ENCODE results near the gene HIRA.
A peak's percentile ranks its signal among the peaks of the same experiment; 100 is the strongest.

Gene HIRA

DNA sequence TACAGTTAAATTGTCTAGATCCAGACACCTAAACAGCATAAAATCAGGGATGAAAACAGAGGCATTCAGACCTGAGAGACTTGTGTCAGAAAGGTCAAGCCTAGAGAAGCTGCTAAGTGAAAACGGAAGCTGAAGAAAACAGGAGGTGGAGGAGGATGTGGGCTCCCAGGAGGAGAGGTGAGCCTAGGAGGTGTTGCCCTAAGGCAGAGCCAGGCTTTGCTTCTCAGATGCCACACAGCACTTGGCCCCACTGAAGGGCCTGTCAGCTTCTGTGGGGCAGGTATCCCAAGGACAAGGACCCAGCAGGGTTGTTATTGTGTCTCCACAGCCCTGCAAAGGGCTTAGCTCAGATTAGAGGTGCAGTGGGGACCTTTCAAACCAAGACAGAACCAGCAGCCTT is 33.0 kb upstream of the HIRA start:
- no peak overlapping the region for H3K4me3 ChIP-seq (ENCODE audit: low read depth, low read length)
- no peak for DNase-seq (ENCODE audit: low read depth)
- TF ChIP-seq, protein P1, sequence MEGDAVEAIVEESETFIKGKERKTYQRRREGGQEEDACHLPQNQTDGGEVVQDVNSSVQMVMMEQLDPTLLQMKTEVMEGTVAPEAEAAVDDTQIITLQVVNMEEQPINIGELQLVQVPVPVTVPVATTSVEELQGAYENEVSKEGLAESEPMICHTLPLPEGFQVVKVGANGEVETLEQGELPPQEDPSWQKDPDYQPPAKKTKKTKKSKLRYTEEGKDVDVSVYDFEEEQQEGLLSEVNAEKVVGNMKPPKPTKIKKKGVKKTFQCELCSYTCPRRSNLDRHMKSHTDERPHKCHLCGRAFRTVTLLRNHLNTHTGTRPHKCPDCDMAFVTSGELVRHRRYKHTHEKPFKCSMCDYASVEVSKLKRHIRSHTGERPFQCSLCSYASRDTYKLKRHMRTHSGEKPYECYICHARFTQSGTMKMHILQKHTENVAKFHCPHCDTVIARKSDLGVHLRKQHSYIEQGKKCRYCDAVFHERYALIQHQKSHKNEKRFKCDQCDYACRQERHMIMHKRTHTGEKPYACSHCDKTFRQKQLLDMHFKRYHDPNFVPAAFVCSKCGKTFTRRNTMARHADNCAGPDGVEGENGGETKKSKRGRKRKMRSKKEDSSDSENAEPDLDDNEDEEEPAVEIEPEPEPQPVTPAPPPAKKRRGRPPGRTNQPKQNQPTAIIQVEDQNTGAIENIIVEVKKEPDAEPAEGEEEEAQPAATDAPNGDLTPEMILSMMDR (conservative IDR thresholded peaks at IDR 0.05; ENCODE audit: low read depth, low read length): no peak

DNA sequence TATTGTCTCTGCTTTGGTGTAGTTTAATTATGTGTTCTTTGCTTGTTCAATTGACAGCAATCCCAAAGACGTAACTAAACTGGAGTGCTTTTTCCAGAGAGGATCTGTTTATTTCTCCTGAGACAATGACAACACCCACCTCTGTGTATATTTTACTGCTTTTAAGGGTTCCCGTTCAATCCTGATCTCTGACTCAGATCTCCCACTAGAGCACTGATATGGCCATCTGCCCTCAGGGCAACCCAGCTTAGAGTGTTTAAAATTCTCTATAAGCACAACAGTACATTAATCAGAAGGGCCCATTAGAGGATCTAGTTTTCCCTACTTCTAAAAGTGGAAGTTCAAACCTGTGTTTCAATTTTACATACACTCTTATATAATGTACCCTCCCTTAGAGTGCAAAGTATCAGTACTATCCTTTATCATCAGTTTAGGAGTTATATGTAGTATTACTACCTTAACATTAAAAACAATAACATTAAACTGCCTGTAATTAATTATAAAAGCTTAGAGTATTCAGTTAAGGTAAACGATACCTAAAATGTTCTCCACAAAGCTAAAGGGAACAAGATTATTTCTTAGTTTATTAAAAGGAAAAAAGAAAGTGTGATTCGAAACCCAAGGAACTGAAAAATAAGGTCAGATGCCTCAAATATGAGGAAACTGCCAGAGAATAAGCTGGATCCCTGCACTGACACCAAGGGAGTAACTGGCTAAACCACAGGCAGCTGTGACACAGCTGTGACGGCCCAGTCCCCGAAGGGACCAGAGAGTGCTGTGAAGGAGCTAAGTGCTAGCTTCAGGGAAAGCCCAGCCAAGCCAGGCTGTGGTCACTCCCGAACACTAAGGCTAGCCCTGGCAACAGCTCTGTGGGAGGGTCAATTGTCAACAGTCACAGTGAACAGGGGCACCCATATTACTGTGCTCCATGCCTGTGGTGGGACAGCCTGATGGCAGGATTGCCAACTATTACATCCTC is 32.2 kb upstream of the HIRA start:
- H3K4me3 ChIP-seq (ENCODE audit: low read depth, low read length): no peak overlapping the region
- TF ChIP-seq, protein P1 (conservative IDR thresholded peaks at IDR 0.05; ENCODE audit: low read depth, low read length): no peak
- DNase-seq (ENCODE audit: low read depth): peak; percentile 58

DNA sequence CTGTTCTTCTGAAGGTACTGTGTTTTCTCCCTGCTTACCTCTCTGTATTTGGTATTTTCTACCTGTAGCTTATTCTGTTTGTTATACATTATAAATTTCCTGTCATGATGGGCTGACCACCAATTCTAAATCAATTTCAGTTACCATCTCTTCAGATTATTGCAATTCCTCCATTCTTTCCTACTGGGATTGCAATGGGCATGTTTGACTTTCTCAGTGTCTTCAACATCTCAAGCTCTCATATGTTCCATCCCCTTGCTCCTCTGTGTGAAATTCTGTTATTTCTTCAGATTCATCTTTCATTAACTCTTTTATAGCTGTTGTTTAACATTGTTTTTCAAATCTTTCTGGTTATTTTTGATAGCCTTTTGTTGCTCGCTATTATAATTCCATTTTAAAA is 31.5 kb upstream of the HIRA start:
- TF ChIP-seq, protein P1 (conservative IDR thresholded peaks at IDR 0.05; ENCODE audit: low read depth, low read length): no peak
- no peak overlapping the region for H3K4me3 ChIP-seq (ENCODE audit: low read depth, low read length)
- no peak for DNase-seq (ENCODE audit: low read depth)

DNA sequence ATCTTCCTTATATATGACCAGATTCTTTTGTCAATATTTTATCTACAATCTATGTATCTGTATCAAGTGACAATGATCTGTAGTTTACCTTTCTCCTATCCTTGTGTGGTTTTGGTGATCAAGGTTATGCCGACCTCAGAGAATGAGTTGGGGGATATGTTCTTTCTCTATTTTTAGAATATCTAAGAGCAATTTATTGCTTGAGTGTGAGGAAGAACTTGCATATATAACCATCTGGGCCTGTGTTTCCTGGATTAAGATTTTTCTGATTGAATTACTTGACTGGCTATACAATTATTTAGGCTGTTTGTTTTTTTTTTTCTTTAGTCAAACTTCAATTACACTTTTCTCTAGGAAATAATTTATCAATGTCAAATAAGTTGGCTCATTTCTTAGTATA is 30.0 kb upstream of the HIRA start:
- no peak for DNase-seq (ENCODE audit: low read depth)
- TF ChIP-seq, protein P1 (conservative IDR thresholded peaks at IDR 0.05; ENCODE audit: low read depth, low read length): no peak

DNA sequence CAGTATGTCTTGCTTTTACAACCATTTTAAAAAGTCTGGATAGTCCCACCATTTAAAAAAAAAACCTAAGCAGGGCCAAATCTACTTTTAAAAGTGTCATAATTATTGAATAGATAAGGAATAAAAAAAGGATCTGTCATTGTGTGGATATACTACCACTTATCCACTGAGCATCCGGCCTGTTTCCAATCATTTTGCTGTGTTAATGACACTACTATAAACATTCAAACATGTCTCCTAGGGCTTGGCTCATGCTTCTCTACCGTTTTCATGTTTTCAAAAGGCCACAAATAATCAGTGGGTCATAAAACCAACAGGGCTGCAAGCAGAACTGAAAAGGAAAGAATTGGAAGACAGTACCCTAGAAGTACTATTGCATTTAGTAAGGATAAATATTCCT is 28.5 kb upstream of the HIRA start:
- H3K4me3 ChIP-seq (ENCODE audit: low read depth, low read length): no peak overlapping the region
- TF ChIP-seq, protein P1 (conservative IDR thresholded peaks at IDR 0.05; ENCODE audit: low read depth, low read length): no peak
- no peak for DNase-seq (ENCODE audit: low read depth)

More for the DNA sequence above, 30.0 kb upstream of the HIRA start:
- no peak overlapping the region for H3K4me3 ChIP-seq (ENCODE audit: low read depth, low read length)

DNA sequence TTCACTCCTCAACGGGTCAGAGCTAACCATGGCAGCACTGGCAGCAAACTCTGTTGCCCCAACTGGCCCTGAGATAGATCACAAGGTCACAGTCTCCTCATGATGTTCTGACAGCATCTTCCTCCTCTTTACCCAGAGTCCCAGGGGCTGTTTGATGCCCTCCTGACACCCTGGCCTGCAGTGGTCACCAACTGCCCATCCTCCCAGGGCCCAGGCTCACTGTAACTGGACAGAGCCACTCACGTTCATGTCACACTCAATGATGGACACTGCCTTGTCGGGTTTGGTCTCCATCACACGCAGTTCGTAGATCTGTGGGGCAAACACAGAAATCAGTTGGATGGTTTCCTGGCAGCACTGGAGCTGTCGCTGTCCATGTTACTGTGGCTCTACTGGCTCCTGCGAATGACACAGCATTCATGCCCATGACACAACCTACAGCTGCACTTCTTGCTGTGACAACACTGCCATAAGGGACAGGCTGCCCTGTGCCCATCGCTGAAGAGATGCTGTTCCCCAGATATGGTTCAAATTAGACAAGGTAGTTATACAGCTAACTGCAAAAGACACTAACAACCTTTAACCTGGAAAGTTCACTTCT is 26.4 kb upstream of the HIRA start:
- TF ChIP-seq, protein P1 (conservative IDR thresholded peaks at IDR 0.05; ENCODE audit: low read depth, low read length): no peak
- DNase-seq (ENCODE audit: low read depth): no peak
- H3K4me3 ChIP-seq (ENCODE audit: low read depth, low read length): no peak overlapping the region

All from choroid plexus epithelial cell (primary cell).